HG03439 (cell line): ENCODE results near the gene NUDCD3.

Source experiments
- ATAC-seq: cut with Tn5 transposase; IDR thresholded peaks from one replicate; pipeline ENCODE4 v1.9.1; 2021; ENCODE audit warnings: mild to moderate bottlenecking, moderate library complexity; ENCODE audit not compliant: unreplicated experiment

NUDCD3 gene

DNA sequence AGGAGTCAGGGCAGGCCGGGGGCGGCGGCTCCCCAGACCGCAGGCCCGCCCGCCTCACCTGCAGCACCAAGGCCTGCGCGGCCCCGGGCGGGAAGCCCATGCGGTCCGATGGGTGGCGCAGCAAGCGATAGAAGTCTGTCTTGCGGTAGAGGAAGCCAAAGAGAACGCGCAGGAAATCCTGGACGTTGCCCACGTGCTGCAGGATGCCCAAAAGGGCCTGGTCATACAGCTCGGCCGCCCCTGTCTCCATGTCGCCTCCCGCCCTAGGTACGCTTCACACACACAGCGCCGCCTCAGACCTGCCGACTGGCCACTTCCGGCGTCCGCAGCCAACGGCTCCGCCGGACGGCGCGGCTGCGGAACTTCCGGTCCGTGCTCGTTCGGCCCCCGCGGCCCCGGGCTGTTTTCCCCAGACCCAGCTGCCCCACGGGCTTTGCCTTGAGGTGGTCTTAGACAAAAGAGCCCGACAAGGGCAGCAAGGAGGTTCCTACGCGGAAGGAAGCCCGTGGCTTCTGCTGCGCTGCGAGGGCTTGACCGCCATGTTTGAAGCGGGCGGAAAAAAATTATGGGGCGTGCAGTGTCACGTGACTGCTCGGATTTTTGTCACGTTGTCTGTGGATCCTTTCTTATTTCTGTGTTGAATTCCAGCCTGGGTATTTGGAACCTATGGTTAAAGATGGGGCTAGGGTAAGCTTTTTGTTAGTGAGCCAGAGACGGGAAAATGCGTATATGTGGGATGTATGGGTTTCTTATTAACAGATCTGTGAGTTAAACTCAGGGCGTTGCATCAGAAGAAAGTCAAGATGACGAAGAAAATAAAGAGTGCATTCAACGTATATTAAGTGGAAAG, at the start of gene NUDCD3:
TSS of gene NUDCD3 (minus strand) at position 308 of the 850 bp plus-strand sequence. CDS start at position 250, 58 bp downstream.
- peak; percentile 96 for ATAC-seq

DNA sequence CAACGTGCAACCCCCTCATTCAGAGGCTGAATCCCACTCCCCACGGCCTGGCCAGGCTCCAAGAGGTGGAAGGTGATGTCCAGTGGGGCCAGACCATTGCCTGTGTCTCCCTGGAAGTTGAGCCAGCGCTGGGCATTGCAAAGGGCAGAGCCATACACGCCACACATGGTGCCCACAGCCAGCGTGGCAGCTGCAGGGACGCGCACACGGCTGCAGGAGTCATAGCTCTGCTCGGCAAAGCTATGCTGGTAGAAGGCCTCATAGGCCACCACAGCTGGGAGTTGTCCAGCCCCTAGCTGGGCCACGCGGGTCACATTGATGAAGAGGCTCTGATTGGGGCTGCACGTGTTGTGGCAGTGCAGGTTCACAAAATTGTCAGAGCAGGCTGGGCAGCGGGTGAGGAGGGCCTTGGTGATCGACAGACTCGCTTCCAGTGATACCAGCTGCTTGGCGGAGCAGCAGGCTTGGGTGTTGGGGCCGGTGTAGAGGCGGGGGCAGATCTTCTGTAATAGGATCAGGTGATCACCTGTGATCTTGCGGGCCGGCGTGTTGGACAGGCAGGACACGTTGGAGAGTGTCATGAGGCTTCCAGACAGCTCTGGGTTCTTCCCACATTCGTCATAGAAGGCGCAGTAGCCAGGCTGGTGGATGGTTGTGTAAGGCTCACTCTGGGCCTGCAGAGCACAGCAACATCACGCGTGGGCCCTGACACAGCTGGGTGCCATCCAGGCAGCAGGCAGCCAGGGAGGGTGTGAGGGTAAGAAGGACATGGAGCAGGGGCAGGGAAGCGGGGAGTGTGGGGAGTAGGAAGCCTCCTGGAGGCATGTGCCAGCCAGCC, 49.4 kb upstream of the NUDCD3 start:
- no peak for ATAC-seq

DNA sequence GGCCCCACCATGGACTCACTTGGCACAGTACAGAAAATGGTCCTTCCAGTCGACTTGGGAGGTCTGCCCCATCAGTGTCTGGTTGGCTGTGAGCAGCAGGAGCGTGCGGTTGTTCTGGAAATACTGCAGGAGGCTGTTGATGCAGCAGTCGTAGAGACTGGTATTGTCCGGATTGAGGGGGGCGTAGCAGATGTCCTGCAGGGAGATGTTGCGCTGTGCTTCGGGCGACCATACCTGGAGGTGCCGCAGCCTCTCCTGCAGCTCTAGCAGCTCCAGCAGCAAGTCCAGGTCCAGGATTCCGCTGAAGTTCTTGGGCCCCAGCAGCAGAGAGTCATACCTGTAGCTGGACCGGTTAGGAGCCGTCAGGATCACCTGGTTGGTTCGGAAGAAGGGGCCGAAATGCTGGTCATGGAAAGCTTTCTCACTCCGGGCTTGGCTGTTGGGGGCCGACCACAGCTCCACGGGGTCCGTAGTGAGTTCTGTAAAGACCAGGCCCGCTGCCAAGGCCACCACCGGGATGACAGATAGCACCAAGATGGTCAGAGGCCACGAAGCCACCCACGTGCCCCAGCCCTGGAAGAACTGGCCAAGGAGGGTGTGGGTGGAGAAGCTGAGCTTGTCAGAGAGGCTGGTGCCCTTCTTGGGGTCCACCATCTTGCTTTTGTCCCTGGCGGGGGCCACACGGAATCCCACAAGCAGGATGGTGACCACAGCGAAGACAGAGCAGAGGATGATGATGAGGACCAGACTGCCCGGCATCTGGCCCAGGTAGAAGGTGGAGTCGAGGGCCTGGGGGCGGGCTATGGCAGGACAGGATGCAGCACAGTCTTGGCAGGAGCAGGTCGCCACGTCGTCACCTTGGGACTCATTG, 48.6 kb upstream of the NUDCD3 start:
- ATAC-seq, result no peak

DNA sequence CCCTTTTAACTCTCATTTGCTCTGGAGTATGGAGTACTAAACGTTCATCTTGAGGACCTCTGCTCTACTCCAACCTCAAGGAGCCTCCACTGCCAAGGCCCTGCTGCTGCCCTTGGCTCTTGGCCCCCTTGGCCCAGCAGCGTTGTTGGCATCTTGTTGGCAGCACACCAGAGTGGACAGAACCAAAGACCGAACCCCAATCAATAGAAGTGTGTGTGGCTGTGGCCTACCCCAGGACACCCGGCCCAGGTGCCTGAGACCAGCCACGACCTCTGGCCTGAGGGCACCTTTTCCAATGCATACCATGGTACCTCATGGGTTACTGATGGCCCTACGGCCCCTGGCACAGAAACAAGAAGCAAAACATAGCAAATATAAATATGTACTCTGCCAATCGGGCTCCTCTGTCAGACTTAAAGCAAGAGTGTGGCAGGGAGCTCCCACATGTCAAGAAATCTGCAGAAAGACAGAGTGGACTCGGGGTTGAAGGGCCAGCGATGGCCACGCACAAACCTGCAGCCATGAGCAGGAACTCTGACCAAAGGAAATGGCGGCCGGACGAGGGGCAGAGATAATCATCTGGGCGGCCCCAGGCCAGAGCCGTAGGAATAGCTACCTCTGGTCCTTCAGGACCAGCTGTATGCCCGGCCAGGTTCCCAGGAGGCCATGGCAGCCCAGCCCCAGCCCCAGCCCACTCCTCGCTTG, 47.8 kb upstream of the NUDCD3 start:
- ATAC-seq, result no peak

GRCh38 chr7:44537442-44537841, 47.0 kb upstream of the NUDCD3 start:
- ATAC-seq, result no peak

DNA sequence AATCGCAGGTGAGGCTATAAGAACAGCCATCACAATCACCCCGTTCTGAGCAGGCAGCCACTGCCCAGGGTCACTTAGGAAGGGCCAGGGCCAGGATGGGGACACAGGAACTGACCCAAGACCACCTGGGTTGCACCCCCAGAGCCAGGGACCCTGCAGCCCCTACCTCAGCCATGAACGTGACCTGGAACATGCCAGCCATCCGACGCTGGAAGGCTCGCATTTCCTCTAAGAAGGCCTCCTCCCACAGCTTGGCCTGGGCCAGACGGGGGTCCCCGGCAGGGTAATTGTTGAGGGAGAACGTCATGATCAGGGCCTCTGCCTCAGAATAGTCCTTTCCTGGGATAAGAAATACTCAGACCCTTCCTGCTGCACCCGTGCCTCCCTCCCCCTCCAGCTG, 45.6 kb upstream of the NUDCD3 start:
- no peak for ATAC-seq

GRCh38 chr7:44535348-44536064, 45.0 kb upstream of the NUDCD3 start:
- ATAC-seq, result no peak

DNA sequence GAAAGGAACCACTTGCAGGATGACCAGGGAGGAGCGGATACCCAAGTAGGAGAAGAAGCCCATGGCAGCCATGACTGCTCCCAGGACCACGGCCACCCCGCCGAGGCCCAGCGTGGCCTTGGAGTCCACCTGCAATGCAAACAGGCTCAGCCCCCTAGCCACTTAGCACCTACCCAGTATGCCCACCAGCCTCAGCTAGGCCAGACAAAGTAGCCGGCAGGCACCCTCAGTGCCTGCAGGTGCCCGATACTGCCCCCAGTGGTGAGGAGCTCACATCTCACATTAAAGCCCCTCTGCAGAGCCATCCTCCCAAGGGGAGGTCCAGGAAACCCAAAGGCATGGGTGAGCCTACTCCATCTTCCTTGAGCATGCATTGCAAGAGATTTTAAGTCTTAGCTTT, 44.0 kb upstream of the NUDCD3 start:
- no peak for ATAC-seq

DNA sequence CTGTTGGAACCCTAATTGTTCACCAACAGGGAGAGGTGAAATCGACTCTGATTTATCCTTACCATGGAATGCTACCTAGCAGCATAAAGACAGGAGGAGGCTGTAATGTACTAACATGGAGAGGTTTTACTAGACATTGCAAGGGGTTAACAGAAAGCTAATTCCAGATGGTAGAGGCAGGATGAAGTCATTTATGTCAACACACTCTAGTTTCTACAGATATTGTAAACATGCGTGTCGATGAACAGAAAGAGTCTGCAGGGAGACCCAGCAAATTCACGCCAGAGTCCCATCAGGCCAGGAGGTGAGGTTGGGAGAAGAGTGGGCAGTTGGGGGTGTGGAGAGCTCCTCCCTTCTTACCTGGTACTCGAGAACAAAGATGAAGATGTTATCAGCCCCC, 43.6 kb upstream of the NUDCD3 start:
- no peak for ATAC-seq

GRCh38 chr7:44533301-44534055, 43.0 kb upstream of the NUDCD3 start:
- ATAC-seq, result no peak

- no peak for ATAC-seq
These were observed 41.2 kb upstream of the NUDCD3 start for GRCh38 chr7:44531421-44532380.

- no peak for ATAC-seq
These were observed 40.5 kb upstream of the NUDCD3 start for GRCh38 chr7:44530990-44531389.

DNA sequence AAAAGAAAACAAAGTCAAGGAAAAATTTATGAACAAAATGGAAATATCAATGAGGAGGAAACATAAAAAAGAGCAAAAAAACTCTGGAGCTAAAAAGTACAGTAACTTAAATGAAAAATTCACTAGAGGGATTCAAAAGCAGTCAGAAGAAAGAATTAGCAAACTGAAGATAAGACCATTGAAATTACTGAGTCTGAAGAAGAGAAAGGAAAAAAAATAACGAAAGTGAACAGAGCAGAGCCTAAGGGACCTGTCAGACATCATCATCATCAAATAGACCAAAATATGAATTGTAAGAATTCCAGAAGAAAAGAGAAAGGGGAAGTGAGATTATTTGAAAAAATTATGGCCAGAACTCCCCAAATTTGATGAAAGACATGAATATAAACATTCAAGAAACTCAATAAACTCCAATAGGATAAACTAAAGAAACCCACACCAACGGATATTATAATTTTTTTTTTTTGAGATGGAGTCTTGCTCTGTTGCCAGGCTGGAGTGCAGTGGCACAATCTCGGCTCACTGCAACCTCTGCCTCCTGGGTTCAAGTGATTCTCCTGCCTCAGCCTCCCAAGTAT, 34.4 kb upstream of the NUDCD3 start:
- ATAC-seq, result no peak

- ATAC-seq, result no peak
These were observed 31.9 kb upstream of the NUDCD3 start for GRCh38 chr7:44522315-44522714.

GRCh38 chr7:44521347-44522095, 31.1 kb upstream of the NUDCD3 start:
- ATAC-seq, result no peak

- ATAC-seq, result no peak
These were observed 30.1 kb upstream of the NUDCD3 start for GRCh38 chr7:44520574-44520973.

DNA sequence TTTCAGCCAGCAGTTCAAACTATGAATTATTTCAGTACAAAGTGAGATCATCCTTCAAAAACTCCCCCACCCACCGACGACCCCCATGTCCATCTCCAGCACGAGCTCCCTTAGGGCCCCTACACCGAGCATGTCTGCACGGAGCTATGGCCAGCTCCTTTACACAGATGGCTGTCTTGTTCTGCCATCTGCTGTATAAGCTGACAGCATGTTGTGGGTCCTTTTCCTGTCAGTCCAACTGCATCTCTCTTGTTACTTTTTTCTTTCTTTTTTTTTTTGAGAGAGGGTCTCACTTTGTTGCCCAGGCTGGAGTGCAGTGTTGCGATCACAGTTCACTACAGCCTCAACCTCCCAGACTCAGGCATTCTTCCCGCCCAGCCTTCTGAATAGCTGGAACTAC, 29.1 kb upstream of the NUDCD3 start:
- no peak for ATAC-seq
